Heart left ventricle (tissue), 16 donors: ENCODE measurements around the gene OPRD1. TPM values are rescaled to one million over a fixed set of nuclear protein-coding genes. Genes with fewer than 3 reads are reported as not detected.

Experiments used
- ATAC-seq, 4 donors: fragments of 200-7000 bp; cut with Tn5 transposase; one replicate each; pipeline ENCODE4 v1.9.1; 2020 to 2022; ENCODE audit warnings: moderate library complexity in 4 of 4, mild to moderate bottlenecking in 3 of 4, moderate number of reproducible peaks in 1 of 4
- DNase-seq, 5 donors: peaks; one replicate each; pipeline ENCODE4 v3.0.0-alpha.2; 2020
- H3K27ac ChIP-seq, 12 donors: fragments of 200-600 bp; sonication (generic) in 4 of 12; one replicate each; pipeline versions ENCODE4 v1.5.0 to v1.8.0; 2016 to 2022; ENCODE audit warnings: mild to moderate bottlenecking in 2 of 12
- H3K27me3 ChIP-seq, 9 donors: fragments of 200-600 bp; sonication (generic) in 2 of 9; one replicate each; pipeline versions ENCODE4 v1.5.1 to v1.8.0; 2016 to 2022; ENCODE audit warnings: mild to moderate bottlenecking in 3 of 9
- H3K36me3 ChIP-seq, 9 donors: fragments of 200-600 bp; sonication (generic) in 2 of 9; one replicate each; pipeline versions ENCODE4 v1.5.0 to v1.8.0; 2018 to 2022; ENCODE audit warnings: mild to moderate bottlenecking in 2 of 9
- H3K4me1 ChIP-seq, 12 donors: fragments of 200-600 bp; sonication (generic) in 4 of 12; one replicate each; pipeline versions ENCODE4 v1.5.0 to v1.8.0; 2016 to 2022; ENCODE audit warnings: mild to moderate bottlenecking in 3 of 12
- H3K4me3 ChIP-seq, 12 donors: fragments of 200-600 bp; sonication (generic) in 4 of 12; one replicate each; pipeline versions ENCODE4 v1.5.0 to v1.8.0; 2017 to 2022; ENCODE audit warnings: mild to moderate bottlenecking in 9 of 12, moderate library complexity in 4 of 12
- H3K9me3 ChIP-seq, 12 donors: fragments of 200-600 bp; sonication (generic) in 4 of 12; one replicate each; pipeline versions ENCODE4 v1.5.0 to v1.8.0; 2016 to 2022; ENCODE audit warnings: mild to moderate bottlenecking in 1 of 12
- CTCF ChIP-seq, 12 donors: fragments of 200-600 bp; sonication (generic) in 4 of 12; IDR thresholded peaks; one replicate each; pipeline versions ENCODE4 v1.5.0 to v1.8.0; 2018 to 2022; ENCODE audit warnings: antibody characterized with exemption in 12 of 12, mild to moderate bottlenecking in 5 of 12
- POLR2A ChIP-seq, 2 donors: fragments of 450-650 bp; IDR thresholded peaks; one replicate each; pipeline ENCODE4 v1.6.1; 2017; ENCODE audit warnings: antibody characterized with exemption in 2 of 2, mild to moderate bottlenecking in 2 of 2, moderate library complexity in 2 of 2
- WGBS, 4 donors: extraction: QIAGEN DNeasy Blood & Tissue Kit in 2 of 4; methylation state at CpG; one replicate each; pipeline versions ENCODE4 v1.1.5 to v1.1.7; 2013 to 2018; 5-methylcytosine and 5-hydroxymethylcytosine counted together
- intact Hi-C, 10 donors: fragments of 100-400 bp; cut with DNase I; formaldehyde crosslinking; loops; one replicate each; pipeline versions ENCODE4 v1.11.1 to v1.14.2; 2022
- polyA plus RNA-seq, 2 donors: library from polyadenylated mRNA; stranded (reverse); fragments of 200-250 nt; gene quantifications; one replicate each; pipeline ENCODE4 v1.2.3, GENCODE V29; 2013
- total RNA-seq, 9 donors: library from RNA; depleted of rRNA in 2 of 9; stranded (reverse); fragments of >200 nt in 2 of 9; fragmentation: NEBNext Ultra II Directional in 3 of 9; extraction: Animal tissue kit (Norgen Biotek cat#: 25700) in 3 of 9; gene quantifications; one replicate each; pipeline versions ENCODE4 v1.1.0 to v1.2.4, GENCODE V29; 2016 to 2023
- donor health status: ischemic (EF 13 %, LVEDD 7.1; RV severe dilation, severe dysfunction).
- donor health status: healthy with polysubstance abuse.
- donor health status: DM: no; HTN: yes; CAD: no.
- donor health status: DM: no; HTN: no; CAD: no.
- donor health status: ischemic (EF 25% LVEDD 6.9; RV normal size, moderate dysfunction).
- donor health status: ischemic (EF 25% LVEDD 5.7; RV mildly dilated, moderate dysfunction).
- donor health status: healthy.
- donor health status: DM: yes; HTN: yes; CAD: no.
- donor health status: ischemic (EF 35%, LVEDD 5.7; RV mildly dilated, moderate dysfunction).
- donor health status: nonischemic (EF 11% LVEDD 7.7; RV severe dilation, severe dysfunction).
- donor health status: DM: yes; HTN: yes; CAD: no.
- donor health status: PGD.
- donor health status: ischemic (EF 29% LVEDD 5.4; RV normal size, mild dysfunction).
- donor health status: nonischemic (EF 23%, LVEDD 6.1; RV moderate dilation, normal function).

OPRD1 gene
- total and polyA plus RNA-seq, 11 donors: under 0.01 to 0.02 (median 0.01) TPM; not detected in 7

- ATAC-seq (no peak), DNase-seq (no peak)
- Histone ChIP-seq H3K27me3 (no peaks in the 10 kb centered on the region), H3K4me1 (no peaks in the 10 kb centered on the region), H3K9me3 (no peaks in the 10 kb centered on the region), H3K4me3 (no peak overlapping the region), H3K27ac (no peak overlapping the region), H3K36me3 (no peaks in the 10 kb centered on the region)
- WGBS, 4 donors: 75 to 81% (median 78%) methylated on average over 7 of the region's 7 CpGs
- intact Hi-C loops: no loop called here
- TF ChIP-seq POLR2A (IDR thresholded peaks at IDR 0.05) (no peak), CTCF (IDR thresholded peaks at IDR 0.05) (no peak)
Measured at GRCh38 chr1:28833381-28833780, 21.4 kb downstream of the OPRD1 start.

- 21 to 40% (median 37%) methylated on average over 4 of the region's 4 CpGs for WGBS, 4 donors
- no peak overlapping the region for H3K27ac ChIP-seq
Measured at GRCh38 chr1:28835237-28835650, 23.3 kb downstream of the OPRD1 start.

GRCh38 chr1:28836421-28836956, 24.5 kb downstream of the OPRD1 start:
- no peak for ATAC-seq
- Histone ChIP-seq H3K27me3 (no peaks in the 10 kb centered on the region), H3K27ac (no peak overlapping the region), H3K4me3 (no peak overlapping the region), H3K4me1 (no peaks in the 10 kb centered on the region), H3K9me3 (no peaks in the 10 kb centered on the region), H3K36me3 (no peaks in the 10 kb centered on the region)
- no peak for TF ChIP-seq POLR2A (IDR thresholded peaks at IDR 0.05)
- TF ChIP-seq CTCF (IDR thresholded peaks at IDR 0.05): no peak
- DNase-seq: no peak
- 77 to 89% (median 87%) methylated on average over 15 of the region's 15 CpGs for WGBS, 4 donors
- intact Hi-C loops: no loop called here

More at GRCh38 chr1:28835237-28835650, 23.3 kb downstream of the OPRD1 start:
- DNase-seq (no peak), ATAC-seq (peak in 1 of 4 donors; percentile 35)
- no peak overlapping the region for H3K4me3 ChIP-seq
- intact Hi-C loops: no loop called here
- H3K27me3 ChIP-seq: no peaks in the 10 kb centered on the region
- H3K4me1 ChIP-seq: no peaks in the 10 kb centered on the region
- H3K36me3 ChIP-seq: no peaks in the 10 kb centered on the region
- no peaks in the 10 kb centered on the region for H3K9me3 ChIP-seq
- TF ChIP-seq CTCF (IDR thresholded peaks at IDR 0.05): no peak
- TF ChIP-seq POLR2A (IDR thresholded peaks at IDR 0.05): no peak

GRCh38 chr1:28840928-28841544, 29.1 kb downstream of the OPRD1 start:
- Histone ChIP-seq H3K4me3 (no peak overlapping the region), H3K36me3 (no peaks in the 10 kb centered on the region), H3K27me3 (no peaks in the 10 kb centered on the region), H3K4me1 (no peaks in the 10 kb centered on the region), H3K27ac (no peak overlapping the region), H3K9me3 (no peaks in the 10 kb centered on the region)
- ATAC-seq (no peak), DNase-seq (no peak)
- WGBS, 4 donors: 83 to 86% (median 85%) methylated on average over 8 of the region's 8 CpGs
- TF ChIP-seq CTCF (IDR thresholded peaks at IDR 0.05) (no peak), POLR2A (IDR thresholded peaks at IDR 0.05) (no peak)
- intact Hi-C loops: no loop called here
